Measurements from ENCODE around the gene LRRTM3. TPM values are rescaled to one million over a fixed set of nuclear protein-coding genes. Genes with fewer than 3 reads are reported as not detected.
A peak's percentile ranks its signal among the peaks of the same experiment; 100 is the strongest.

LRRTM3 gene
- total and polyA plus RNA-seq, 2 experiments from 2014 or later, result 0.21 to 0.37 TPM

DNA sequence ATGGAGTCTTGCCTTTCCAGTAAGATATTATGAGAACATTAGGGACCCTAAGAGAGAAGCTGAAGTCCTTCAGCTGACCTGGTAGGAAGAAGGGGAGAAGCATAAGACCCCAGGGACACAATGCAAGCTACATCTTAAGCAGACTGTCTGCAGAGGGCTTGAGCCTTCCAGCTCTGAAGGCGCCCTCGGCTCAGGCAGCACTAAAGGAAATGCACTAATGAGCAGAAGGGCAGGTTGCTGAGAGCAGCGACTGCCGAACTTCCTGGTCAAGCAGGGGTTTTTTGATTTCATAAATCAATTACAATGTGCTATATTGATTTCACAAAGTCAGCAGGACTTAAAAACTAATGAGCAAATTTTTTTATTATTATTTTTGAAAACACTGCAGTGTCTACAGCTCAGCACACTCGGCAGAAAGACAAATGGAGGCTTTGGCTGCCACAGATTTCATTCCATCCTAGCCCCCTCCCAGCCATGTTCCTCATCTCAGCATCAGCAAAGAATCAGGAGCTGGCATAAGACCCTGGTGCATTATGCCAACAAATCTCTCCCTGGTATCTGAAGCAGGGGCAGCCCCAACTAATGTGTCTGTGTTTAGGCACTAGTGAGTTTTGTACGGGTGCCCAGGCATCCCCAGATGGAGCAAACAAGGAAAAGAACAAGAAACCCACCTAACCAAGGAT, 57.1 kb downstream of the LRRTM3 start:
- DNase-seq (ENCODE audit: low spot score) (peak; percentile 12), ATAC-seq (peak; percentile 77)
- Histone ChIP-seq H3K27me3 (ENCODE audit: insufficient read depth) (no peaks in the 10 kb centered on the region), H3K36me3 (ENCODE audit: insufficient read depth) (no peaks in the 10 kb centered on the region), H4K20me1 (replicated peaks; ENCODE audit: insufficient read depth) (no peaks in the 10 kb centered on the region), H3K4me1 (ENCODE audit: insufficient read depth) (no peaks in the 10 kb centered on the region), H3K4me3 (no peak overlapping the region), H3K79me2 (replicated peaks; ENCODE audit: insufficient read depth) (no peaks in the 10 kb centered on the region), H3F3A (replicated peaks; ENCODE audit: low read depth) (no peaks in the 10 kb centered on the region), H3K9me2 (ENCODE audit: insufficient read depth) (no peaks in the 10 kb centered on the region), H3K4me2 (no peak overlapping the region), H2AFZ (no peak overlapping the region), H3K27ac (ENCODE audit: low read depth) (no peak overlapping the region)
- Mint-ChIP-seq H3K4me3 (no peak overlapping the region), H3K27ac (no peak overlapping the region), H3K36me3 (ENCODE audit: low read depth) (no peaks in the 10 kb centered on the region), H3K4me1 (no peaks in the 10 kb centered on the region), H3K9me3 (no peaks in the 10 kb centered on the region), H3K27me3 (ENCODE audit: insufficient read depth, low read depth, poor library complexity) (no peaks in the 10 kb centered on the region)
- TF ChIP-seq POLR2AphosphoS5 (IDR thresholded peaks at IDR 0.05; ENCODE audit: low read depth), result no peak
- TF ChIP-seq NANOG (IDR thresholded peaks at IDR 0.05; ENCODE audit: borderline replicate concordance), result no peak
- TF ChIP-seq, protein P1, sequence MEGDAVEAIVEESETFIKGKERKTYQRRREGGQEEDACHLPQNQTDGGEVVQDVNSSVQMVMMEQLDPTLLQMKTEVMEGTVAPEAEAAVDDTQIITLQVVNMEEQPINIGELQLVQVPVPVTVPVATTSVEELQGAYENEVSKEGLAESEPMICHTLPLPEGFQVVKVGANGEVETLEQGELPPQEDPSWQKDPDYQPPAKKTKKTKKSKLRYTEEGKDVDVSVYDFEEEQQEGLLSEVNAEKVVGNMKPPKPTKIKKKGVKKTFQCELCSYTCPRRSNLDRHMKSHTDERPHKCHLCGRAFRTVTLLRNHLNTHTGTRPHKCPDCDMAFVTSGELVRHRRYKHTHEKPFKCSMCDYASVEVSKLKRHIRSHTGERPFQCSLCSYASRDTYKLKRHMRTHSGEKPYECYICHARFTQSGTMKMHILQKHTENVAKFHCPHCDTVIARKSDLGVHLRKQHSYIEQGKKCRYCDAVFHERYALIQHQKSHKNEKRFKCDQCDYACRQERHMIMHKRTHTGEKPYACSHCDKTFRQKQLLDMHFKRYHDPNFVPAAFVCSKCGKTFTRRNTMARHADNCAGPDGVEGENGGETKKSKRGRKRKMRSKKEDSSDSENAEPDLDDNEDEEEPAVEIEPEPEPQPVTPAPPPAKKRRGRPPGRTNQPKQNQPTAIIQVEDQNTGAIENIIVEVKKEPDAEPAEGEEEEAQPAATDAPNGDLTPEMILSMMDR (conservative IDR thresholded peaks at IDR 0.05; ENCODE audit: low read depth in 2 of 2), result no peak
- TF ChIP-seq ZNF114 (CRISPR knock-in tag; IDR thresholded peaks at IDR 0.05), result no peak
- TF ChIP-seq, protein P2, sequence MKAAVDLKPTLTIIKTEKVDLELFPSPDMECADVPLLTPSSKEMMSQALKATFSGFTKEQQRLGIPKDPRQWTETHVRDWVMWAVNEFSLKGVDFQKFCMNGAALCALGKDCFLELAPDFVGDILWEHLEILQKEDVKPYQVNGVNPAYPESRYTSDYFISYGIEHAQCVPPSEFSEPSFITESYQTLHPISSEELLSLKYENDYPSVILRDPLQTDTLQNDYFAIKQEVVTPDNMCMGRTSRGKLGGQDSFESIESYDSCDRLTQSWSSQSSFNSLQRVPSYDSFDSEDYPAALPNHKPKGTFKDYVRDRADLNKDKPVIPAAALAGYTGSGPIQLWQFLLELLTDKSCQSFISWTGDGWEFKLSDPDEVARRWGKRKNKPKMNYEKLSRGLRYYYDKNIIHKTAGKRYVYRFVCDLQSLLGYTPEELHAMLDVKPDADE (IDR thresholded peaks at IDR 0.05), result no peak
- TF ChIP-seq EZH2 (IDR thresholded peaks at IDR 0.05; ENCODE audit: low read depth, unreplicated experiment), result no peak
- TF ChIP-seq STAT1 (IDR thresholded peaks at IDR 0.05; ENCODE audit: unreplicated experiment), result no peak
- TF ChIP-seq CREB1 (CRISPR knock-in tag; IDR thresholded peaks at IDR 0.05; ENCODE audit: low read depth), result no peak
- TF ChIP-seq, protein P3, sequence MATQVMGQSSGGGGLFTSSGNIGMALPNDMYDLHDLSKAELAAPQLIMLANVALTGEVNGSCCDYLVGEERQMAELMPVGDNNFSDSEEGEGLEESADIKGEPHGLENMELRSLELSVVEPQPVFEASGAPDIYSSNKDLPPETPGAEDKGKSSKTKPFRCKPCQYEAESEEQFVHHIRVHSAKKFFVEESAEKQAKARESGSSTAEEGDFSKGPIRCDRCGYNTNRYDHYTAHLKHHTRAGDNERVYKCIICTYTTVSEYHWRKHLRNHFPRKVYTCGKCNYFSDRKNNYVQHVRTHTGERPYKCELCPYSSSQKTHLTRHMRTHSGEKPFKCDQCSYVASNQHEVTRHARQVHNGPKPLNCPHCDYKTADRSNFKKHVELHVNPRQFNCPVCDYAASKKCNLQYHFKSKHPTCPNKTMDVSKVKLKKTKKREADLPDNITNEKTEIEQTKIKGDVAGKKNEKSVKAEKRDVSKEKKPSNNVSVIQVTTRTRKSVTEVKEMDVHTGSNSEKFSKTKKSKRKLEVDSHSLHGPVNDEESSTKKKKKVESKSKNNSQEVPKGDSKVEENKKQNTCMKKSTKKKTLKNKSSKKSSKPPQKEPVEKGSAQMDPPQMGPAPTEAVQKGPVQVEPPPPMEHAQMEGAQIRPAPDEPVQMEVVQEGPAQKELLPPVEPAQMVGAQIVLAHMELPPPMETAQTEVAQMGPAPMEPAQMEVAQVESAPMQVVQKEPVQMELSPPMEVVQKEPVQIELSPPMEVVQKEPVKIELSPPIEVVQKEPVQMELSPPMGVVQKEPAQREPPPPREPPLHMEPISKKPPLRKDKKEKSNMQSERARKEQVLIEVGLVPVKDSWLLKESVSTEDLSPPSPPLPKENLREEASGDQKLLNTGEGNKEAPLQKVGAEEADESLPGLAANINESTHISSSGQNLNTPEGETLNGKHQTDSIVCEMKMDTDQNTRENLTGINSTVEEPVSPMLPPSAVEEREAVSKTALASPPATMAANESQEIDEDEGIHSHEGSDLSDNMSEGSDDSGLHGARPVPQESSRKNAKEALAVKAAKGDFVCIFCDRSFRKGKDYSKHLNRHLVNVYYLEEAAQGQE (IDR thresholded peaks at IDR 0.05; ENCODE audit: unreplicated experiment), result no peak
- no peak for TF ChIP-seq JUNB (IDR thresholded peaks at IDR 0.05; ENCODE audit: unreplicated experiment)
- TF ChIP-seq, protein P4, sequence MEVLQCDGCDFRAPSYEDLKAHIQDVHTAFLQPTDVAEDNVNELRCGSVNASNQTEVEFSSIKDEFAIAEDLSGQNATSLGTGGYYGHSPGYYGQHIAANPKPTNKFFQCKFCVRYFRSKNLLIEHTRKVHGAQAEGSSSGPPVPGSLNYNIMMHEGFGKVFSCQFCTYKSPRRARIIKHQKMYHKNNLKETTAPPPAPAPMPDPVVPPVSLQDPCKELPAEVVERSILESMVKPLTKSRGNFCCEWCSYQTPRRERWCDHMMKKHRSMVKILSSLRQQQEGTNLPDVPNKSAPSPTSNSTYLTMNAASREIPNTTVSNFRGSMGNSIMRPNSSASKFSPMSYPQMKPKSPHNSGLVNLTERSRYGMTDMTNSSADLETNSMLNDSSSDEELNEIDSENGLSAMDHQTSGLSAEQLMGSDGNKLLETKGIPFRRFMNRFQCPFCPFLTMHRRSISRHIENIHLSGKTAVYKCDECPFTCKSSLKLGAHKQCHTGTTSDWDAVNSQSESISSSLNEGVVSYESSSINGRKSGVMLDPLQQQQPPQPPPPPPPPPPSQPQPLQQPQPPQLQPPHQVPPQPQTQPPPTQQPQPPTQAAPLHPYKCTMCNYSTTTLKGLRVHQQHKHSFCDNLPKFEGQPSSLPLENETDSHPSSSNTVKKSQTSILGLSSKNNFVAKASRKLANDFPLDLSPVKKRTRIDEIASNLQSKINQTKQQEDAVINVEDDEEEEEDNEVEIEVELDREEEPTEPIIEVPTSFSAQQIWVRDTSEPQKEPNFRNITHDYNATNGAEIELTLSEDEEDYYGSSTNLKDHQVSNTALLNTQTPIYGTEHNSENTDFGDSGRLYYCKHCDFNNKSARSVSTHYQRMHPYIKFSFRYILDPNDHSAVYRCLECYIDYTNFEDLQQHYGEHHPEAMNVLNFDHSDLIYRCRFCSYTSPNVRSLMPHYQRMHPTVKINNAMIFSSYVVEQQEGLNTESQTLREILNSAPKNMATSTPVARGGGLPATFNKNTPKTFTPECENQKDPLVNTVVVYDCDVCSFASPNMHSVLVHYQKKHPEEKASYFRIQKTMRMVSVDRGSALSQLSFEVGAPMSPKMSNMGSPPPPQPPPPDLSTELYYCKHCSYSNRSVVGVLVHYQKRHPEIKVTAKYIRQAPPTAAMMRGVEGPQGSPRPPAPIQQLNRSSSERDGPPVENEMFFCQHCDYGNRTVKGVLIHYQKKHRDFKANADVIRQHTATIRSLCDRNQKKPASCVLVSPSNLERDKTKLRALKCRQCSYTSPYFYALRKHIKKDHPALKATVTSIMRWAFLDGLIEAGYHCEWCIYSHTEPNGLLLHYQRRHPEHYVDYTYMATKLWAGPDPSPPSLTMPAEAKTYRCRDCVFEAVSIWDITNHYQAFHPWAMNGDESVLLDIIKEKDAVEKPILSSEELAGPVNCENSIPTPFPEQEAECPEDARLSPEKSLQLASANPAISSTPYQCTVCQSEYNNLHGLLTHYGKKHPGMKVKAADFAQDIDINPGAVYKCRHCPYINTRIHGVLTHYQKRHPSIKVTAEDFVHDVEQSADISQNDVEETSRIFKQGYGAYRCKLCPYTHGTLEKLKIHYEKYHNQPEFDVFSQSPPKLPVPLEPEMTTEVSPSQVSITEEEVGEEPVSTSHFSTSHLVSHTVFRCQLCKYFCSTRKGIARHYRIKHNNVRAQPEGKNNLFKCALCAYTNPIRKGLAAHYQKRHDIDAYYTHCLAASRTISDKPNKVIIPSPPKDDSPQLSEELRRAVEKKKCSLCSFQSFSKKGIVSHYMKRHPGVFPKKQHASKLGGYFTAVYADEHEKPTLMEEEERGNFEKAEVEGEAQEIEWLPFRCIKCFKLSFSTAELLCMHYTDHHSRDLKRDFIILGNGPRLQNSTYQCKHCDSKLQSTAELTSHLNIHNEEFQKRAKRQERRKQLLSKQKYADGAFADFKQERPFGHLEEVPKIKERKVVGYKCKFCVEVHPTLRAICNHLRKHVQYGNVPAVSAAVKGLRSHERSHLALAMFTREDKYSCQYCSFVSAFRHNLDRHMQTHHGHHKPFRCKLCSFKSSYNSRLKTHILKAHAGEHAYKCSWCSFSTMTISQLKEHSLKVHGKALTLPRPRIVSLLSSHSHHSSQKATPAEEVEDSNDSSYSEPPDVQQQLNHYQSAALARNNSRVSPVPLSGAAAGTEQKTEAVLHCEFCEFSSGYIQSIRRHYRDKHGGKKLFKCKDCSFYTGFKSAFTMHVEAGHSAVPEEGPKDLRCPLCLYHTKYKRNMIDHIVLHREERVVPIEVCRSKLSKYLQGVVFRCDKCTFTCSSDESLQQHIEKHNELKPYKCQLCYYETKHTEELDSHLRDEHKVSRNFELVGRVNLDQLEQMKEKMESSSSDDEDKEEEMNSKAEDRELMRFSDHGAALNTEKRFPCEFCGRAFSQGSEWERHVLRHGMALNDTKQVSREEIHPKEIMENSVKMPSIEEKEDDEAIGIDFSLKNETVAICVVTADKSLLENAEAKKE (CRISPR knock-in tag; IDR thresholded peaks at IDR 0.05), result no peak
- no peak for TF ChIP-seq ZNF331 (CRISPR knock-in tag; IDR thresholded peaks at IDR 0.05; ENCODE audit: low read depth)
- no peak for TF ChIP-seq EZH2phosphoT487 (IDR thresholded peaks at IDR 0.05; ENCODE audit: unreplicated experiment)
